22Rv1 (cell line): ENCODE results near the gene CLEC2L.

Experiments
- H3K27ac ChIP-seq: fragments of 450-650 bp; 2 replicates; pipeline ENCODE4 v1.5.1; 2017
- CTCF ChIP-seq: fragments of 450-650 bp; IDR thresholded peaks from 2 replicates; pipeline ENCODE4 v1.5.1; 2017; ENCODE audit warnings: mild to moderate bottlenecking
- ZFX ChIP-seq: fragments of 450-650 bp; IDR thresholded peaks from 2 replicates; pipeline ENCODE4 v1.6.1; 2017; ENCODE audit warnings: antibody characterized with exemption, borderline replicate concordance

Gene CLEC2L

GRCh38 chr7:139500770-139501138 is 22.7 kb upstream of the CLEC2L start:
- no peak overlapping the region for H3K27ac ChIP-seq
- no peak for TF ChIP-seq ZFX
- TF ChIP-seq CTCF = no peak

- H3K27ac ChIP-seq = no peak overlapping the region
- TF ChIP-seq ZFX = no peak
- no peak for TF ChIP-seq CTCF
These were observed 21.3 kb upstream of the CLEC2L start for GRCh38 chr7:139502226-139502625.

GRCh38 chr7:139505563-139505962 is 17.9 kb upstream of the CLEC2L start:
- no peak overlapping the region for H3K27ac ChIP-seq

GRCh38 chr7:139509535-139509934 is 13.9 kb upstream of the CLEC2L start:
- TF ChIP-seq CTCF (no peak), ZFX (no peak)
- H3K27ac ChIP-seq = no peak overlapping the region

More at GRCh38 chr7:139505563-139505962, 17.9 kb upstream of the CLEC2L start:
- TF ChIP-seq ZFX (no peak), CTCF (peak; percentile 77)

- no peak overlapping the region for H3K27ac ChIP-seq
- no peak for TF ChIP-seq ZFX
- TF ChIP-seq CTCF = no peak
These were observed 12.2 kb upstream of the CLEC2L start for GRCh38 chr7:139511315-139511714.

GRCh38 chr7:139515266-139515665 is 8.2 kb upstream of the CLEC2L start:
- TF ChIP-seq CTCF = no peak
- no peak for TF ChIP-seq ZFX
- H3K27ac ChIP-seq = no peak overlapping the region

- H3K27ac ChIP-seq = no peak overlapping the region
- no peak for TF ChIP-seq CTCF
These were observed 2.0 kb upstream of the CLEC2L start for GRCh38 chr7:139521439-139521838.
